A549 (cell line): ENCODE measurements around the gene GINS2. TPM values are rescaled to one million over a fixed set of nuclear protein-coding genes. Genes with fewer than 3 reads are reported as not detected.

Source experiments
- ATAC-seq, 2 experiments: fragments of 200-7000 bp in 1 of 2; fragments of >200 bp in 1 of 2; cut with Nextera tagmentation in 1 of 2; cut with Tn5 transposase in 1 of 2; 3 replicates each; pipeline versions ENCODE4 v1.8.0 to v1.9.1; 2018 to 2020; ENCODE audit warnings: mild to moderate bottlenecking in 1 of 2, moderate library complexity in 1 of 2
- CTCF ChIA-PET: fragments of 300-600 bp; sonication (Branson Sonifier 250); formaldehyde crosslinking; extraction: SDS; loops from one replicate; lab custom pipeline; 2021; ENCODE audit warnings: antibody characterized with exemption, inconsistent platforms; lab: Yijun Ruan, JAX
- POLR2A ChIA-PET: fragments of 350-600 bp; formaldehyde crosslinking; extraction: SDS; loops from one replicate; lab custom pipeline; 2021; ENCODE audit warnings: antibody characterized with exemption, inconsistent platforms; lab: Yijun Ruan, JAX
- DNase-seq, 2 experiments: peaks; one replicate each; pipeline versions ENCODE4 v3.0.0 to v3.0.0-alpha.2; 2011 to 2016; ENCODE audit warnings: low read depth in 1 of 2, low spot score in 1 of 2
- FAIRE-seq: peaks from 2 replicates; lab custom pipeline; 2011; peaks lifted over from hg19 to GRCh38; lab: Jason Lieb, UNC
- H3K27ac ChIP-seq, 2 experiments: fragments of >200 bp; sonication (Bioruptor Twin); formaldehyde crosslinking; 3 replicates each; pipeline ENCODE4 v1.5.1; 2016 to 2017
- H3K4me1 ChIP-seq: fragments of >200 bp; sonication (Bioruptor Twin); formaldehyde crosslinking; 3 replicates; pipeline ENCODE4 v1.6.1; 2016
- H3K4me2 ChIP-seq: fragments of >200 bp; sonication (Bioruptor Twin); formaldehyde crosslinking; 3 replicates; pipeline ENCODE4 v1.6.1; 2016
- H3K4me3 ChIP-seq: fragments of >200 bp; sonication (Bioruptor Twin); formaldehyde crosslinking; 3 replicates; pipeline ENCODE4 v1.5.1; 2016
- H3K9me3 ChIP-seq: fragments of >200 bp; sonication (Bioruptor Twin); formaldehyde crosslinking; 3 replicates; pipeline ENCODE4 v1.6.1; 2016
- BHLHE40 ChIP-seq: IDR thresholded peaks from 2 replicates; pipeline ENCODE4 v1.6.1; 2012; ENCODE audit warnings: low read depth, low read length, inconsistent platforms
- CBX2 ChIP-seq: fragments of 200-600 bp; sonication (generic); IDR thresholded peaks from 2 replicates; pipeline ENCODE4 v1.6.1; 2016; ENCODE audit warnings: low read depth, mild to moderate bottlenecking, borderline replicate concordance
- CEBPB ChIP-seq, 2 experiments: fragments of >200 bp in 1 of 2; sonication (Bioruptor Twin) in 1 of 2; formaldehyde crosslinking in 1 of 2; IDR thresholded peaks; 2 replicates each; pipeline ENCODE4 v1.6.1; 2012 to 2016
- CTCF ChIP-seq: fragments of >200 bp; sonication (Bioruptor Twin); formaldehyde crosslinking; IDR thresholded peaks from 3 replicates; pipeline ENCODE4 v1.5.1; 2016
- EHF ChIP-seq: fragments of 250-450 bp; sonication (Bioruptor Pico); IDR thresholded peaks from 2 replicates; pipeline ENCODE4 v1.5.0; 2020; ENCODE audit warnings: mild to moderate bottlenecking
- ELK1 ChIP-seq: fragments of 150-350 bp; IDR thresholded peaks from 2 replicates; pipeline ENCODE4 v1.6.1; 2014; ENCODE audit warnings: low read depth, mild to moderate bottlenecking, low read length
- EP300 ChIP-seq, 2 experiments: fragments of >200 bp; sonication (Bioruptor Twin); formaldehyde crosslinking; IDR thresholded peaks; 2 replicates in 1 of 2; 3 replicates in 1 of 2; pipeline ENCODE4 v1.6.1; 2016 to 2017
- ESRRA ChIP-seq: fragments of 150-350 bp; IDR thresholded peaks from 2 replicates; pipeline ENCODE4 v1.6.1; 2014; ENCODE audit warnings: mild to moderate bottlenecking, low read length, borderline replicate concordance
- FOSL2 ChIP-seq, 2 experiments: fragments of 450-650 bp in 1 of 2; fragments of >200 bp in 1 of 2; sonication (Bioruptor Twin) in 1 of 2; formaldehyde crosslinking; IDR thresholded peaks; 2 replicates each; pipeline versions ENCODE4 v1.5.0 to v1.6.1; 2016 to 2020; ENCODE audit warnings: mild to moderate bottlenecking in 1 of 2, moderate library complexity in 1 of 2
- HDAC2 ChIP-seq: fragments of 200-600 bp; sonication (generic); IDR thresholded peaks from 2 replicates; pipeline ENCODE4 v1.6.1; 2016
- HOXB13 ChIP-seq: fragments of 250-450 bp; sonication (Bioruptor Pico); IDR thresholded peaks from 2 replicates; pipeline ENCODE4 v1.5.0; 2020; ENCODE audit warnings: low read depth, mild to moderate bottlenecking, moderate library complexity
- JUNB ChIP-seq: fragments of >200 bp; sonication (Bioruptor Twin); formaldehyde crosslinking; IDR thresholded peaks from 2 replicates; pipeline ENCODE4 v1.6.1; 2016
- KDM1A ChIP-seq: fragments of 200-600 bp; sonication (generic); IDR thresholded peaks from 2 replicates; pipeline ENCODE4 v1.6.1; 2016; ENCODE audit warnings: low read depth, mild to moderate bottlenecking
- MAFK ChIP-seq: fragments of 450-650 bp; IDR thresholded peaks from 2 replicates; pipeline ENCODE4 v1.6.1; 2014; ENCODE audit not compliant: partially characterized antibody
- NFE2L2 ChIP-seq: fragments of 150-350 bp; conservative IDR thresholded peaks from 2 replicates; pipeline ENCODE4 v1.6.1; 2014; ENCODE audit warnings: low read length
- NPAS2 ChIP-seq: fragments of 250-450 bp; sonication (Bioruptor Pico); IDR thresholded peaks from 2 replicates; pipeline ENCODE4 v1.8.0; 2022; ENCODE audit warnings: mild to moderate bottlenecking, moderate library complexity, borderline replicate concordance
- PHF8 ChIP-seq: fragments of 200-600 bp; sonication (generic); IDR thresholded peaks from 2 replicates; pipeline ENCODE4 v1.6.1; 2016; ENCODE audit warnings: low read depth, mild to moderate bottlenecking, antibody characterized with exemption, moderate library complexity, borderline replicate concordance
- SMC3 ChIP-seq: fragments of >200 bp; sonication (Bioruptor Twin); formaldehyde crosslinking; IDR thresholded peaks from 3 replicates; pipeline ENCODE4 v1.6.1; 2018; ENCODE audit warnings: inconsistent platforms
- SREBF2 ChIP-seq: fragments of 450-650 bp; IDR thresholded peaks from 2 replicates; pipeline ENCODE4 v1.6.1; 2014; ENCODE audit warnings: mild to moderate bottlenecking, moderate library complexity
- ZFP36 ChIP-seq: fragments of 450-650 bp; IDR thresholded peaks from 2 replicates; pipeline ENCODE4 v1.6.1; 2014; ENCODE audit warnings: borderline replicate concordance; ENCODE audit not compliant: partially characterized antibody
- ZSCAN20 ChIP-seq: fragments of 250-450 bp; sonication (Bioruptor Pico); IDR thresholded peaks from 2 replicates; pipeline ENCODE4 v1.8.0; 2022; ENCODE audit warnings: mild to moderate bottlenecking, moderate library complexity
- WGBS: methylation state at CpG from one replicate; pipeline ENCODE4 v1.1.6; 2017; ENCODE audit errors: missing lambda C conversion rate; 5-methylcytosine and 5-hydroxymethylcytosine counted together
- polyA plus RNA-seq, 4 experiments: library from polyadenylated mRNA; depleted of rRNA in 3 of 4; stranded (reverse); fragments of >200 nt; fragmentation: RNase III in 1 of 4; extraction: RNeasy Plus Mini Kit Qiagen cat#74134 plus additional on column Dnase treatment in 1 of 4; gene quantifications; 2 replicates in 3 of 4; 3 replicates in 1 of 4; pipeline ENCODE4 v1.2.3, GENCODE V29; 2011 to 2017
- TF ChIP-seq, protein P1 (sequence below): fragments of >200 bp; sonication (Bioruptor Twin); formaldehyde crosslinking; IDR thresholded peaks from 2 replicates; pipeline ENCODE4 v1.6.1; 2016
- TF ChIP-seq, protein P2 (sequence below): fragments of 450-650 bp; IDR thresholded peaks from 2 replicates; pipeline ENCODE4 v1.6.1; 2014; ENCODE audit warnings: antibody characterized with exemption
- TF ChIP-seq, protein P3 (sequence below): fragments of 200-600 bp; sonication (generic); IDR thresholded peaks from 2 replicates; pipeline ENCODE4 v1.6.1; 2016; ENCODE audit warnings: antibody characterized with exemption, mild to moderate bottlenecking, moderate library complexity
- TF ChIP-seq, protein P4 (sequence below): IDR thresholded peaks from 2 replicates; pipeline ENCODE4 v1.6.1; 2012

The GINS2 gene
- polyA plus RNA-seq, 2 of the 4 experiments (the other 2 are of a cell fraction): 25.4 to 28.7 TPM

DNA sequence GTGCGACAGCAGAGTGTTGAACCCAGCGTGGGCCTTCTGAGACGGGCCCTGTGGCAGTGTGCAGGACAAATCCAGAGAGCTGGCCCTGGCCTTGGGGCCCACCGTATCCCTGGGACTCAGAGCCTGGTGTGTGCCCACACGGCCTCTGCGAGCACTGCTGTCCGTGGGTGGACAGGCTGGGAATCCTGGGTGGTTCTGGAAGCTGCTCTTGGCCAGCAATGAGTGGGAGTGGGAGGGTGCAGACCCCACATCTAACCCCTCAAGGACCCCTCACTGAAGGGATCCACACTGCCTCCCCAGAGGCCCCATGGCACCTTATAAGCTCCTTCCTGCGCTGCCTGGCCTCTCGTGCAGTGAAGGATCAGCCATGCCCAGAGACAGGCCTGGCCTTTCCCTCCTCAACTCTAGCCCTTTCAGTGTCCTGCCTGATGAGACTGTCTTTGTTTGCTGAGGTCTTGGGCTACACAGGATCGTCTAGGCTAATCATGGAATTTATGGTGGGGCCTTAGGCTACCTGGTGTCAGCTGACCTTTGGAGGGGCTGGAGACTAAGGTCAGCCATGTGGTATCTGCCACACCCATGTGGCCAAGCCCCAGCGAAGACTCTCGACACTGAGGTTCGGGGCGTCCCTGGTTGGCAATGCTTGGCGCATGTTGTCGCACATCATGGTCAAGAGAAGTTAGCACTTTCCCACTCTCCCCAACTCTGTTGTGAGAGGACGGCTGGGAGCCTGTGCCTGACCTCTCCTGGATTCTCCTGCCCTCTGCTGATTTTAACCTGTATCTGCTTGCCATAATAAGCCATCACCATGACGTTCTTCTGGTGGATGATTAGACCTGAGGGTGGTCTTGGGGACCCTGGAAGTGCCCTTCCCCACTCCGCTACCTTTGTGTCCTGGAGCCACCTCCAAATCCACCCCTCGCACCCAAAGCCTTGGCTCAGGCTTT is 16.4 kb upstream of the GINS2 start:
- Histone ChIP-seq H3K9me3 (no peaks in the 10 kb centered on the region), H3K4me3 (no peak overlapping the region), H3K27ac (no peak overlapping the region), H3K4me1 (no peaks in the 10 kb centered on the region), H3K4me2 (no peak overlapping the region)
- DNase-seq (no peak), ATAC-seq (peak in 1 of 2 experiments; percentile 23; a peak in 2 of 6 replicates), FAIRE-seq (no peak)
- 87% methylated on average over 16 of the region's 20 CpGs for WGBS
- POLR2A ChIA-PET: no interaction called here
- CTCF ChIA-PET: interaction anchor here (2.4 to 2.6 kb wide), 2 partner anchors 13 to 30 kb away, joined by 10 to 13 read pairs; no protein-coding TSS in a partner anchor
- TF ChIP-seq EP300 (IDR thresholded peaks at IDR 0.05) (no peak), PHF8 (no peak), KDM1A (no peak), ZSCAN20 (CRISPR knock-in tag) (no peak), HDAC2 (no peak), CTCF (no peak), FOSL2 (IDR thresholded peaks at IDR 0.05) (no peak), FOSL2 (CRISPR knock-in tag; IDR thresholded peaks at IDR 0.05) (no peak), CBX2 (no peak), CEBPB (IDR thresholded peaks at IDR 0.05) (no peak), ESRRA (no peak), NFE2L2 (no peak), SMC3 (no peak), NPAS2 (CRISPR knock-in tag) (no peak)
- TF ChIP-seq, protein P1, sequence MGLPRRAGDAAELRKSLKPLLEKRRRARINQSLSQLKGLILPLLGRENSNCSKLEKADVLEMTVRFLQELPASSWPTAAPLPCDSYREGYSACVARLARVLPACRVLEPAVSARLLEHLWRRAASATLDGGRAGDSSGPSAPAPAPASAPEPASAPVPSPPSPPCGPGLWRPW: no peak
- TF ChIP-seq, protein P2, sequence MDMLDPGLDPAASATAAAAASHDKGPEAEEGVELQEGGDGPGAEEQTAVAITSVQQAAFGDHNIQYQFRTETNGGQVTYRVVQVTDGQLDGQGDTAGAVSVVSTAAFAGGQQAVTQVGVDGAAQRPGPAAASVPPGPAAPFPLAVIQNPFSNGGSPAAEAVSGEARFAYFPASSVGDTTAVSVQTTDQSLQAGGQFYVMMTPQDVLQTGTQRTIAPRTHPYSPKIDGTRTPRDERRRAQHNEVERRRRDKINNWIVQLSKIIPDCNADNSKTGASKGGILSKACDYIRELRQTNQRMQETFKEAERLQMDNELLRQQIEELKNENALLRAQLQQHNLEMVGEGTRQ: no peak
- TF ChIP-seq, all 56 proteins: peak for 0

GRCh38 chr16:85704011-85704410 is 15.3 kb upstream of the GINS2 start:
- no peaks in the 10 kb centered on the region for H3K4me1 ChIP-seq
- H3K4me2 ChIP-seq: no peak overlapping the region
- DNase-seq: no peak
- CTCF ChIA-PET: interaction anchor here (0.5 to 2.6 kb wide), 3 partner anchors 11 to 161 kb away, joined by 3 to 13 read pairs (median 4); no protein-coding TSS in a partner anchor
- no peak for ATAC-seq
- POLR2A ChIA-PET: no interaction called here
- no peak overlapping the region for H3K27ac ChIP-seq
- WGBS: 84% methylated on average over 11 of the region's 11 CpGs
- H3K4me3 ChIP-seq: no peak overlapping the region
- FAIRE-seq: no peak
- H3K9me3 ChIP-seq: no peaks in the 10 kb centered on the region
- no peak for TF ChIP-seq SREBF2
- TF ChIP-seq, protein P3, sequence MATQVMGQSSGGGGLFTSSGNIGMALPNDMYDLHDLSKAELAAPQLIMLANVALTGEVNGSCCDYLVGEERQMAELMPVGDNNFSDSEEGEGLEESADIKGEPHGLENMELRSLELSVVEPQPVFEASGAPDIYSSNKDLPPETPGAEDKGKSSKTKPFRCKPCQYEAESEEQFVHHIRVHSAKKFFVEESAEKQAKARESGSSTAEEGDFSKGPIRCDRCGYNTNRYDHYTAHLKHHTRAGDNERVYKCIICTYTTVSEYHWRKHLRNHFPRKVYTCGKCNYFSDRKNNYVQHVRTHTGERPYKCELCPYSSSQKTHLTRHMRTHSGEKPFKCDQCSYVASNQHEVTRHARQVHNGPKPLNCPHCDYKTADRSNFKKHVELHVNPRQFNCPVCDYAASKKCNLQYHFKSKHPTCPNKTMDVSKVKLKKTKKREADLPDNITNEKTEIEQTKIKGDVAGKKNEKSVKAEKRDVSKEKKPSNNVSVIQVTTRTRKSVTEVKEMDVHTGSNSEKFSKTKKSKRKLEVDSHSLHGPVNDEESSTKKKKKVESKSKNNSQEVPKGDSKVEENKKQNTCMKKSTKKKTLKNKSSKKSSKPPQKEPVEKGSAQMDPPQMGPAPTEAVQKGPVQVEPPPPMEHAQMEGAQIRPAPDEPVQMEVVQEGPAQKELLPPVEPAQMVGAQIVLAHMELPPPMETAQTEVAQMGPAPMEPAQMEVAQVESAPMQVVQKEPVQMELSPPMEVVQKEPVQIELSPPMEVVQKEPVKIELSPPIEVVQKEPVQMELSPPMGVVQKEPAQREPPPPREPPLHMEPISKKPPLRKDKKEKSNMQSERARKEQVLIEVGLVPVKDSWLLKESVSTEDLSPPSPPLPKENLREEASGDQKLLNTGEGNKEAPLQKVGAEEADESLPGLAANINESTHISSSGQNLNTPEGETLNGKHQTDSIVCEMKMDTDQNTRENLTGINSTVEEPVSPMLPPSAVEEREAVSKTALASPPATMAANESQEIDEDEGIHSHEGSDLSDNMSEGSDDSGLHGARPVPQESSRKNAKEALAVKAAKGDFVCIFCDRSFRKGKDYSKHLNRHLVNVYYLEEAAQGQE: no peak
- TF ChIP-seq, protein P4, sequence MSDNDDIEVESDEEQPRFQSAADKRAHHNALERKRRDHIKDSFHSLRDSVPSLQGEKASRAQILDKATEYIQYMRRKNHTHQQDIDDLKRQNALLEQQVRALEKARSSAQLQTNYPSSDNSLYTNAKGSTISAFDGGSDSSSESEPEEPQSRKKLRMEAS: no peak
- TF ChIP-seq CBX2: no peak
- no peak for TF ChIP-seq CTCF
- TF ChIP-seq HOXB13 (CRISPR knock-in tag): no peak
- TF ChIP-seq BHLHE40: no peak
- no peak for TF ChIP-seq NFE2L2
- TF ChIP-seq JUNB: no peak
- TF ChIP-seq ELK1: no peak
- no peak for TF ChIP-seq EHF
- no peak for TF ChIP-seq ZFP36
- TF ChIP-seq MAFK: no peak
- TF ChIP-seq ZSCAN20 (CRISPR knock-in tag): no peak
- TF ChIP-seq CEBPB (IDR thresholded peaks at IDR 0.05): no peak
